ENCODE measurements around the gene SOBP.
A peak's percentile ranks its signal among the peaks of the same experiment; 100 is the strongest.

Gene SOBP

DNA sequence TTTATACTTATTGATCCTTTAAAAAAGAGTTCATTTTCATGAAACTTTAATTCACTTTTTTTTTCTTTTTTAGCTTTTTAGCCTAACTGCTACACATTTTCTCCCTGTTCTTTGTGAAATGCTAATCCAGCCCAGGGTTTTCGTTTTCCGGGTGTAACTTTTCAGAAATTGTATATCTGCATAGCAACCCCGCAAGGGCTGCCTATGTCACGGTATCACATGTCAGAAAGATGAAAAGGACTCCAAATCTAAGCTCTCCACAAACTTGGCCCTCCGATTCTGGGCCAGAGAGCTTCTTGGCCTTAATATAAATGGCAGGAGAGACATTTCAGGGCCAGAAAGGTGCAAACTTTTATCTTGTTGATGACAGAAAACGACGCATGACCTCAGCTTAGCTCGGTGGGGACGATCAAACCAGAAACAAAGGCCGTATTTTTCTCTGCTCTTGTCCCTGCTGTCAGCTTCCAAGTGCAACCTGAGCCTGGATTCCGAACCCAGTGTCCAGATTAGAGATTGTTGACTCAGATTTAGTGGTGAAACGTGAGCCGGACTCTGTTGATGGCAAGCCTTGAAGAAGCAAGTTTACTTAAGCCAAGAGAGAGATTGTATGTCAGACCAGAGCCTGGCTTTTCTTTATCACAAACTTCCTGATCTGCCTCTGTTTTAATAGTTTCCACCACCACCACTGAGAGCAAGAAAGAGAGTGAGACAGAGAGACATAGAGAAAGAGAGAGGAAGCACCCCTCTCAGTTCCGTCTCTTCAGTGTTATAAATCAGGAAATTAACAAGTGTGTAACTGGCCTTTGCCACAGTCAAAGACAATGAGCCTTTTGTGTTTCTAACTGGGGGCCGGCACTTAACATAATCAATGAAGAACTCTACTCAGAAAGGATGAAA is 176.4 kb downstream of the SOBP start:
- no peak for DNase-seq

DNA sequence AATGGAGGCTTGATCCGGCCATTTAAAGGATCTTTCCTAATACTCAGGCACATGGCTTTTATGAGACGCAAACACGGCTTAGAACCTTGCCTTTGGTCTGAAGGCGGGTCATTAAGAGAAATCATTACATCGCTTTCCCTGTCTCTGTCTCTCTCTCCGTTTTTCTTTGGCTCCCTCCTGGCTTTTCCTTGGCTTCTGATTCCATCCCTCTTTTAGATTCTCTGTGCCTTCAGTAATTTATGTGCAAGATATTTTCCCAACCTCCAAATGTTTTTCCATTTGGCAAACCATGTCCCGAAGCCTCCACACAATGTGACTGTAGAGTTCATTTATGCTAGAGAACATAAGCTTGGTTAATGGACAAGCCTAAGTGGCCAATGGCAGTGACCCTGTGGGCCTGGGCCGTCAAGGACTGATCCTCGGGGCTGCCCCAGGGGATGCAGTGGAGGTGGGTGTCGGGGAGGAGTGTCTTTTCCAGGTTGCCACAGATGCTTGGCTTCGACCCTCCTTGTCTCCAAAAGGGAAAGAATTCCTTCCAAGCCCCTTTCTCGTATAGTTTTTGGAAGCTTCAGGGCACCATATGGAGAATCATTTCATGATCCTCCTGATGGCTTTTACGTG is 177.2 kb downstream of the SOBP start:
- DNase-seq: no peak

GRCh38 chr6:107667790-107668189 is 177.9 kb downstream of the SOBP start:
- no peak for DNase-seq

GRCh38 chr6:107668743-107669474 is 179.0 kb downstream of the SOBP start:
- DNase-seq: no peak

DNA sequence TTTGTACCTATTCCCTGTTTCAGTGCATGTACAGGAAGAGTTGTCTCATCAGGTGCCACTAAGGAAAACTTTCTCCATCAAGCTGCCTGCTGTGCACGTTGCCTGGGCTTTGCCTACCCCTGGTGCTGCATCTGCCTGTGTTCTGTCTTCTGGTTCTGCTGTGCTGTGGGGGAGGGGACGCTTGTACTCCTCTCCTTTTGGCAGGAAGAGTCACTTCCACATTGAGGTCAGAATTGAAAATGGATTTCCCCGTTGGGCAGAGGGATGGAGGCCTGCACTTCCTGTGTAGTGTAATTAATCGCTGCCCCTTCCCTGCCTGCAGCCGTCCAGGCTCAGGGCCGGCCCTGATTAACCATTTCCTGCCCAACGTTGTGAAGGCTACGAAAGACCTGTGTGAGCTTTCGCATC is 180.9 kb downstream of the SOBP start:
- peak; percentile 16 to 69 for DNase-seq

- DNase-seq: no peak
Measured at GRCh38 chr6:107673076-107673494, 183.2 kb downstream of the SOBP start.

DNA sequence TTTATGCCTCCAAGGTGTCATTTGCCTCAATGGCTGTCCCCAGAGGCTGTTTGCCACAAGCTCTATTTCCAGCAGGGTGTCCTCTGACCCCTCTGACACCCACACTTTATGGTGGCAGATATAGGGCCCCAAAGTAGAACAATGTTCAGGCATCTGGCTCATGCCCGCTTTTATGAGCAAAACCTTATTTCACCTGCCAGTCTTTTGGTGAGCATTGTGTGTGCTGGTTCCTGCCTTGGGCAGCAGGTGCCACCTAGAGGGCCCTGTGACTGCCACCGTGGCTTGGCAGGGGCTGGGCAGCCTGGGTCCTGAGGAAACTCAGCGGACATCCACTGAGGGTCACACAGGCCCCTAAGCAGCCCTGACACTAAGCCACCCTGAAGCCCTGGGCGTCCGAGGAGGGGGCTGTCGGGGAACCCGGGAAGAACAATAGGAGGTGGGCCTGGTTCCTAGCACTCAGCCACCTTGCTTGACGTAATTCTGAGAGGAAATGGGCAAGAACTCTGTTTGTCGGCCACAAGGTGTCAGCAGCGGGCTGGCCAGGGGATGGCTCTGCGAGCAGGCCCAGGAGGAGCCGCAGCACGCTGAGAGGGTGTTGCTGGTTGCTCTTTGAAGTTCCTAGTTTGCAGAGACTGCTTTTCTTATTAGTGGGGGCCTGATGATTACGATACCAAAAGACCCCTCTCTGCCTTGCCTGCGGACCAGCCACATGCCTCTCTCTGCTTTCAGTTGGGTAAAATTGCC is 185.2 kb downstream of the SOBP start:
- DNase-seq: peak; percentile 87 to 89

DNA sequence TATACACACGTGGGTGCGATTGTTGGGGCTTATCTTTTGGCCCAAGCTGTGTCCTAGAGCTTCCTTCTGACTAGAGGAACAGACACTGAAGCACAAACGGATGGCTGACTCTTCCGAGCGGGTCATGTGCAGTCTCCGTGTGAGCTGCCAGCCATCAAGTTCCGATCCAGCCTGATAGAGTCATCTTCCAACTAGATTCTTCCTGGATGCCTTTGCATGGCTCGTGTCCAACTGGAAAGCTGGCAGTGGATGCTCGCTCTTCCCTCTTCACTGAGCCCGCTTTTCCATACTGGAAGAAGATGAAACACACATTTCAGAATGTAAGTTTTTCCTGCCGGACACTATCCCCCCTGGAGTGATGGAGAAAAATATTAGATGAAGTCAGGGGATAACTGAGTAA is 186.1 kb downstream of the SOBP start:
- DNase-seq: no peak

DNA sequence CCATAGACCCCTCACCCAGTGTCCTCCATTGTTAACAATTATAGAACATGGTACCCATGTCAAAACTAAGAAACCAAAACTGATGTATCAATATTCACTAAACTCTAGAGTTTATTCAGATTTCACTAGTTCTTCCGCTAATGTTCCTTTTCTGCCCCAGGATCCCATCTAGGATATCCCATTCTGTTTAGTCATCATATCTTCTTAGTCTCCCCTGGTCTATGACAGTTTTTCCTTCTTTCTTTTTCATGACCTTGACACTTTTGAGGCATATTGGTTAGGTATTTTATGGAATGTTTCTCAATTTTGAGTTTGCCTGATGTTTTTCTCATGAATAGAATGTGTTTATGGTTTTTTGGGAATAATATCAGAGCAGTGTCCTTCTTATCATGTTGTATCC is 187.5 kb downstream of the SOBP start:
- DNase-seq: no peak

GRCh38 chr6:107679457-107679856 is 189.5 kb downstream of the SOBP start:
- no peak for DNase-seq

GRCh38 chr6:107682721-107683120 is 192.8 kb downstream of the SOBP start:
- no peak for DNase-seq

DNA sequence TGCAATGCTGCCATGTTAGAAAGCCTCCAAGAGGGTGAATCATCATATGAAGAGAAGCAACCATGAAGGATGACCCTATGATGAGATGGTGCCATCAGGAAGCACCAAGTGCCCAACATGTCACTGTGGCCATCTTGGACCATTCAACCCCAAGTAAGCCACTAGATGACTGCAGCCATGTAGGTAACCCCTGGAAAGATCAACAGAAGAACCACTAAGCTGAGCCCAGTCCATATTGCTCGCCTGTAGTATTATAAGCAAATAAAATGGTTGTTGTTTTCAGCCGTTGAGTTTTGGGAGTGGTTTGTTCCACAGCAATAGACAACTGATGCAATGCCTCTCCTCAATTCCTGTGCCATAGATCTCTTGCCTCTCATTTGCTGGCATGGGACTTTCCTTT is 193.3 kb downstream of the SOBP start:
- no peak for DNase-seq

DNA sequence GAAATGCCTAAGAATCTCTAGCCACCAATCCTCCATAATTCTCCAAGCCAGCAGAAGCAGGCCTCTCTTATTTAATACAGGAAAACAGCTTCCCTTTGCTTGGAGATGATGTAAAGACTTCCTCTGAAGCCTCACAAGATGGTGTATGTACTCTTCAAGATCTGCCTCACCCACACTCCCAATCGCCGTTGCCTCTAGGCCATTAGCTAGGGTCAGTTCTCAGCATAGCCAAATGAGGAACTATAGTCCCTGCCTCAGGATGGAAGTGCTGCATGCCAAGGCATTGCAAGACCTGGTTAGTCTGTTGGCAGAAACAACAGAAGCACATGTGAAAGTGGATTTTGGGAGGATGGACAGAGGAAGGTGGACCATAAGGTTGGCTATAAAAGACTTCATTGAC is 195.1 kb downstream of the SOBP start:
- DNase-seq: no peak

- DNase-seq: no peak
Measured at GRCh38 chr6:107689190-107689589, 199.3 kb downstream of the SOBP start.

GRCh38 chr6:107689951-107690642 is 200.2 kb downstream of the SOBP start:
- DNase-seq: no peak

GRCh38 chr6:107690643-107691061 is 200.7 kb downstream of the SOBP start:
- DNase-seq: no peak

DNA sequence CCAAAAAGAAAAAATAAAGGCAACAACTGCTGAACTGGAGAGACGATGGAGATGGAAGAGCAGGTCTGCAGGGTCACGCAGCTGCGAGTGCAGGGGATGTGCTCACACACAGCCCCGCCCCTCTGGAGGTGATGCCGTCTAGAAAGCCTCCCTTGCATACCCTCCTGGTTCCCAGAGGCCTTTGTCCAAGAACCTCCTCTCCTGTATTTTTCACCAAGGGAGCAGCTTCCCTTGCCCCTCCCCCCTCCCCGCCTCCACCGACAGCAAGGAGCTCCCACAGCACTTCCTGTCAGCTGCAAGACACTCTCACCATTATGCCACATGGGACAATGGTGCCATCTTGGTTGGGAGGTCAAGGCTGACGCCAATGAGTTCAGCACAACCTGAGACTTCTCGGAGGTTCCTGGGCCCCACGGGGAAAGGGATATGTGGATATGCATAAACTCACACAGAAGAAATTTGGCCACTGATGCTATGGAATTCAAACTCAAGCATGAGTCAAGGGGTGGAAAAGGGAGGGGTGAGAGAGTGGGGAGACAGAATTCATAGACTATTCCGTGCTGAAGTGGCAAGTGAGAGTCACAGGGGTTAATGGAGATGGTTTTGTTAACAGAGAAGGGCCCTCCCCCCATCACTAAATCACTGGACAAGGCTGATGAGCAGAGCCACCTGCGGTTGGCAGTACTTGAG is 201.3 kb downstream of the SOBP start:
- no peak for DNase-seq

DNA sequence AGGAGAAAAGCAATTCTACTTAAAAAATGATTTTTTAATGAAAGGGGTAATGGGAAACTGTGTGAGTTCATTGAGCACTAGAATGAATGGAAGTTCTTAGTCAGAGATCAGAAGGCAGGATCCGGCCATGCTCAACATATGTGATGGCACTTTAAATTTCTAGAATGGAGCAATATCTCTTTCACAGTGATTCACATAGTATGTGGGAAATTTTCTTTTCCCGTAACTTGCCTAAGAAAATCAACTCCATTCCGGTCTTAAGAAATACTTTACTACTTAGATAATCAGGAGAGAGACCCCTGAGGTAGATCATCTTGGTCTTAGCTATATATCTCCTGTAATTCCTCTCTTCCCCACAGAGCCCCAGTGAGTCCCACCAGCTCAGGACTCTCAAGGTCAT is 202.4 kb downstream of the SOBP start:
- no peak for DNase-seq

- DNase-seq: no peak
Measured at GRCh38 chr6:107695061-107695720, 205.3 kb downstream of the SOBP start.

- no peak for DNase-seq
Measured at GRCh38 chr6:107697682-107698081, 207.8 kb downstream of the SOBP start.

GRCh38 chr6:107698146-107698545 is 208.2 kb downstream of the SOBP start:
- no peak for DNase-seq
